HEK293 (cell line): ENCODE measurements around the gene ZNF45.

Experiments used
- GFI1B ChIP-seq: fragments of 450-650 bp; formaldehyde crosslinking; IDR thresholded peaks from 2 replicates; pipeline ENCODE4 v1.5.1; 2016; ENCODE audit warnings: missing biosample characterization, missing genetic modification characterization
- RBAK ChIP-seq: fragments of 450-650 bp; formaldehyde crosslinking; IDR thresholded peaks from 2 replicates; pipeline ENCODE4 v1.5.1; 2016; ENCODE audit warnings: missing biosample characterization, missing genetic modification characterization
- REPIN1 ChIP-seq: fragments of 450-650 bp; formaldehyde crosslinking; IDR thresholded peaks from 2 replicates; pipeline ENCODE4 v1.5.1; 2017; ENCODE audit warnings: missing biosample characterization, missing genetic modification characterization, low read depth
- REST ChIP-seq: fragments of 450-650 bp; formaldehyde crosslinking; IDR thresholded peaks from 2 replicates; pipeline ENCODE4 v1.5.1; 2016; ENCODE audit warnings: missing biosample characterization, missing genetic modification characterization
- TCF7L2 ChIP-seq: IDR thresholded peaks from 2 replicates; pipeline ENCODE4 v1.6.1; 2011; ENCODE audit warnings: low read depth, mild to moderate bottlenecking, inconsistent platforms, low read length, moderate library complexity, borderline replicate concordance
- ZBTB17 ChIP-seq: fragments of 450-650 bp; formaldehyde crosslinking; IDR thresholded peaks from 2 replicates; pipeline ENCODE4 v1.5.1; 2016; ENCODE audit warnings: missing biosample characterization, missing genetic modification characterization
- ZNF112 ChIP-seq: fragments of 450-650 bp; formaldehyde crosslinking; IDR thresholded peaks from 2 replicates; pipeline ENCODE4 v1.5.0; 2017; ENCODE audit warnings: missing biosample characterization, missing genetic modification characterization
- ZNF202 ChIP-seq: fragments of 450-650 bp; formaldehyde crosslinking; IDR thresholded peaks from 2 replicates; pipeline ENCODE4 v1.5.1; 2016; ENCODE audit warnings: missing biosample characterization, missing genetic modification characterization, borderline replicate concordance
- ZNF274 ChIP-seq, 2 experiments: fragments of 200-500 bp in 1 of 2; fragments of 450-650 bp in 1 of 2; sonication (Bioruptor generic) in 1 of 2; formaldehyde crosslinking in 1 of 2; IDR thresholded peaks; 2 replicates each; pipeline versions ENCODE4 v1.5.1 to v1.6.1; 2014 to 2016; ENCODE audit warnings: borderline replicate concordance in 1 of 2, inconsistent platforms in 1 of 2, low read length in 1 of 2, missing biosample characterization in 1 of 2, missing genetic modification characterization in 1 of 2
- ZNF510 ChIP-seq: fragments of 450-650 bp; formaldehyde crosslinking; IDR thresholded peaks from 2 replicates; pipeline ENCODE4 v1.5.1; 2018; ENCODE audit warnings: mild to moderate bottlenecking, missing genetic modification characterization, missing biosample characterization; ENCODE audit not compliant: insufficient replicate concordance
- ZNF670 ChIP-seq: fragments of 450-650 bp; formaldehyde crosslinking; IDR thresholded peaks from 2 replicates; pipeline ENCODE4 v1.5.1; 2016; ENCODE audit warnings: missing biosample characterization, missing genetic modification characterization, low read depth
- ZNF776 ChIP-seq: fragments of 450-650 bp; formaldehyde crosslinking; IDR thresholded peaks from 2 replicates; pipeline ENCODE4 v1.5.0; 2017; ENCODE audit warnings: missing biosample characterization, missing genetic modification characterization, borderline replicate concordance
- TF ChIP-seq, protein P1 (sequence below): fragments of 450-650 bp; formaldehyde crosslinking; IDR thresholded peaks from 2 replicates; pipeline ENCODE4 v1.5.1; 2016; ENCODE audit warnings: missing biosample characterization, missing genetic modification characterization

DNA sequence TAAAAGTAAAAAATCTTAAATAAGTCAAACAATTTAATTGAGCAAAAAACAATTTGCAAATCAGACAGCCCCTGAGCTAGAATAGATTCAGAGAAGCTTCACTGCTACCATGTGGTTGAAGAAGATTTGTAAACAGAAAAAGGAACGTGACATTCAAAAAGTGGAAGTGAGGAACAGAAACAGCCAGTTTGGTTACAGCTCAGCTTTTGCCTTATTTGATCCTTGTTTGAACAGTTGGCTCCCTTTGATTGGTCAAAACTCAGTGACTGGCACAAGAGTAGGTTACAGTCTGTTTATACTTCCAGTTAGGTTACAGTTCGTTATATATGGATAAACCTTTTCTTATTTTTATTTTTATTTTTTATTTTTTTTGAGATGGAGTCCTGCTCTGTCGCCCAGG, 21.7 kb upstream of the ZNF45 start:
- TF ChIP-seq ZNF112 (tag by site-specific recombination) (no peak), ZNF202 (tag by site-specific recombination) (no peak), TCF7L2 (no peak), ZNF776 (tag by site-specific recombination) (no peak), ZNF510 (no peak), REPIN1 (tag by site-specific recombination) (no peak), RBAK (tag by site-specific recombination) (no peak), ZNF670 (tag by site-specific recombination) (no peak), ZNF274 (IDR thresholded peaks at IDR 0.05; ENCODE audit: low read length) (no peak), ZNF274 (tag by site-specific recombination; IDR thresholded peaks at IDR 0.05; ENCODE audit: borderline replicate concordance) (no peak), GFI1B (tag by site-specific recombination) (no peak), ZBTB17 (no peak), REST (tag by site-specific recombination) (no peak)
- TF ChIP-seq, protein P1, sequence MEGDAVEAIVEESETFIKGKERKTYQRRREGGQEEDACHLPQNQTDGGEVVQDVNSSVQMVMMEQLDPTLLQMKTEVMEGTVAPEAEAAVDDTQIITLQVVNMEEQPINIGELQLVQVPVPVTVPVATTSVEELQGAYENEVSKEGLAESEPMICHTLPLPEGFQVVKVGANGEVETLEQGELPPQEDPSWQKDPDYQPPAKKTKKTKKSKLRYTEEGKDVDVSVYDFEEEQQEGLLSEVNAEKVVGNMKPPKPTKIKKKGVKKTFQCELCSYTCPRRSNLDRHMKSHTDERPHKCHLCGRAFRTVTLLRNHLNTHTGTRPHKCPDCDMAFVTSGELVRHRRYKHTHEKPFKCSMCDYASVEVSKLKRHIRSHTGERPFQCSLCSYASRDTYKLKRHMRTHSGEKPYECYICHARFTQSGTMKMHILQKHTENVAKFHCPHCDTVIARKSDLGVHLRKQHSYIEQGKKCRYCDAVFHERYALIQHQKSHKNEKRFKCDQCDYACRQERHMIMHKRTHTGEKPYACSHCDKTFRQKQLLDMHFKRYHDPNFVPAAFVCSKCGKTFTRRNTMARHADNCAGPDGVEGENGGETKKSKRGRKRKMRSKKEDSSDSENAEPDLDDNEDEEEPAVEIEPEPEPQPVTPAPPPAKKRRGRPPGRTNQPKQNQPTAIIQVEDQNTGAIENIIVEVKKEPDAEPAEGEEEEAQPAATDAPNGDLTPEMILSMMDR (tag by site-specific recombination) = no peak
